ENCODE data around the gene ORC2. TPM values are rescaled to one million over a fixed set of nuclear protein-coding genes. Genes with fewer than 3 reads are reported as not detected.

Gene ORC2
- polyA plus RNA-seq, 2 donors = 6.0 to 7.0 TPM

GRCh38 chr2:200869014-200869413 lies 94.4 kb downstream of the ORC2 start:
- Histone ChIP-seq H3K4me3 (ENCODE audit: low read depth in 1 of 2, low read length in 2 of 2) (no peak overlapping the region), H3K9me3 (ENCODE audit: control insufficient read depth in 2 of 2, insufficient read depth in 1 of 2, low read depth in 1 of 2, low read length in 1 of 2) (no peaks in the 10 kb centered on the region), H3K27me3 (ENCODE audit: control insufficient read depth in 1 of 2, insufficient read depth in 2 of 2, low read length in 2 of 2) (no peaks in the 10 kb centered on the region), H3K4me1 (ENCODE audit: control insufficient read depth in 2 of 2, insufficient read depth in 2 of 2, low read length in 1 of 2) (peaks cover 0 to 3% of the 10 kb centered on the region in 2 donors), H3K36me3 (ENCODE audit: control insufficient read depth in 2 of 2, insufficient read depth in 2 of 2, low read length in 1 of 2) (peaks cover 0 to 4% of the 10 kb centered on the region in 2 donors), H3K27ac (ENCODE audit: low read depth in 2 of 2, low read length in 1 of 2) (no peak overlapping the region)
- 86 to 91% methylated on average over 2 of the region's 2 CpGs for WGBS, 2 donors

- 1% methylated on average over 89 of the region's 89 CpGs for WGBS, 2 donors
- Histone ChIP-seq H3K36me3 (ENCODE audit: control insufficient read depth in 2 of 2, insufficient read depth in 2 of 2, low read length in 1 of 2) (peaks cover 0 to 4% of the 10 kb centered on the region in 2 donors), H3K27me3 (ENCODE audit: control insufficient read depth in 1 of 2, insufficient read depth in 2 of 2, low read length in 2 of 2) (no peaks in the 10 kb centered on the region), H3K4me1 (ENCODE audit: control insufficient read depth in 2 of 2, insufficient read depth in 2 of 2, low read length in 1 of 2) (peaks cover 0 to 3% of the 10 kb centered on the region in 2 donors), H3K27ac (ENCODE audit: low read depth in 2 of 2, low read length in 1 of 2) (peak within 1 kb of the TSS; percentile 100), H3K9me3 (ENCODE audit: control insufficient read depth in 2 of 2, insufficient read depth in 1 of 2, low read depth in 1 of 2, low read length in 1 of 2) (no peaks in the 10 kb centered on the region), H3K4me3 (ENCODE audit: low read depth in 1 of 2, low read length in 2 of 2) (peak within 1 kb of the TSS; percentile 96 to 99)
Measured at GRCh38 chr2:200864176-200865034, 99.1 kb downstream of the ORC2 start, which contains the start of gene CLK1. CLK1 (minus strand) TSS chr2:200864658; CDS start chr2:200861862, 2,796 bp downstream.

DNA sequence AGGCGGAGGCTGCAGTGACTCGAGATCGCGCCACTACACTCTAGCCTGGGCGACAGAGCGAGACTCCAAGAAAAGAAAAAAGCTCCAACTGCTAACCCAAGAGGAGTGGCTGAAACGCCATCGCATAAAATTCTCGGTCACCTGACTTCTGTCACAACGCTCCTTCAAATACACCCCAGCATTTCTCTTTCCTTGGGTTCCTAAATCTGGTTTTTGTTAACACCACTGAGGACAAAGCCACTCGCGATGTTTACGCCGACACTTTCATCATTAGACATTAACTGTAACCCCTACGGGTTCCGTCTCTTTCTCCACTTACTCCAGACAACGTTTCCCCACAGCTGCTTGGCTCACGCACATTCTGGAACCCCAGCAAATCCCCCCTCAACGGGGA lies 99.7 kb downstream of the ORC2 start:
- WGBS, 2 donors = 0 to 1% methylated on average over 19 of the region's 19 CpGs
- Histone ChIP-seq H3K27ac (ENCODE audit: low read depth in 2 of 2, low read length in 1 of 2) (peak overlapping the region; percentile 100), H3K27me3 (ENCODE audit: control insufficient read depth in 1 of 2, insufficient read depth in 2 of 2, low read length in 2 of 2) (no peaks in the 10 kb centered on the region), H3K9me3 (ENCODE audit: control insufficient read depth in 2 of 2, insufficient read depth in 1 of 2, low read depth in 1 of 2, low read length in 1 of 2) (no peaks in the 10 kb centered on the region), H3K4me3 (ENCODE audit: low read depth in 1 of 2, low read length in 2 of 2) (peak overlapping the region; percentile 96 to 99), H3K4me1 (ENCODE audit: control insufficient read depth in 2 of 2, insufficient read depth in 2 of 2, low read length in 1 of 2) (peaks cover 0 to 2% of the 10 kb centered on the region in 2 donors), H3K36me3 (ENCODE audit: control insufficient read depth in 2 of 2, insufficient read depth in 2 of 2, low read length in 1 of 2) (peaks cover 3 to 5% of the 10 kb centered on the region in 2 donors)

DNA sequence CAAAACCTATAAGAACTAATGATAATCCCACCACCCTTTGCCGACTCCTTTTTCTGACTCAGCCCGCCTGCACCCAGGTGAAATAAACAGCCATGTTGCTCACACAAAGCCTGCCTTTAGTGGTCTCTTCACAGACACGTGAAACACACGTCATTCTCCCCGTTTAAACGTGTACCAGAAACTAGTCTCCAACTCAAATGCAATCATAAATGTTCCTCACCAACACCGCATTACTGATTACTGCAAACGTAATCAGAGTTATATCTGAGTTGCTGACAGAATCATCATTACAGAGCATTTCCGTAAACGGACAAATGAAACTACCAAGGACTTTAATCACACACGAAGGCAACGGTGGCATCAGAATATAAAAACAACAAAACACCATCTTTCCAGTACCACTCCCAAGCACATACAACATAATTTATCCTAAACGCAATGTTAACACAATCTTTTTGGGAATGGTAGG lies 100.9 kb downstream of the ORC2 start:
- Histone ChIP-seq H3K4me3 (ENCODE audit: low read depth in 1 of 2, low read length in 2 of 2) (peak overlapping the region; percentile 96 to 99), H3K27me3 (ENCODE audit: control insufficient read depth in 1 of 2, insufficient read depth in 2 of 2, low read length in 2 of 2) (no peaks in the 10 kb centered on the region), H3K36me3 (ENCODE audit: control insufficient read depth in 2 of 2, insufficient read depth in 2 of 2, low read length in 1 of 2) (peaks cover 8 to 9% of the 10 kb centered on the region in 2 donors), H3K9me3 (ENCODE audit: control insufficient read depth in 2 of 2, insufficient read depth in 1 of 2, low read depth in 1 of 2, low read length in 1 of 2) (no peaks in the 10 kb centered on the region), H3K4me1 (ENCODE audit: control insufficient read depth in 2 of 2, insufficient read depth in 2 of 2, low read length in 1 of 2) (peaks cover 0 to 3% of the 10 kb centered on the region in 2 donors), H3K27ac (ENCODE audit: low read depth in 2 of 2, low read length in 1 of 2) (peak overlapping the region; percentile 65 to 100)
- 0 to 1% methylated on average over 13 of the region's 13 CpGs for WGBS, 2 donors

GRCh38 chr2:200861617-200862155 lies 101.8 kb downstream of the ORC2 start:
- peaks cover 8 to 12% of the 10 kb centered on the region in 2 donors for H3K36me3 ChIP-seq (ENCODE audit: control insufficient read depth in 2 of 2, insufficient read depth in 2 of 2, low read length in 1 of 2)
- H3K4me3 ChIP-seq (ENCODE audit: low read depth in 1 of 2, low read length in 2 of 2) = peak overlapping the region in 1 of 2 donors; percentile 99
- H3K27ac ChIP-seq (ENCODE audit: low read depth in 2 of 2, low read length in 1 of 2) = peak overlapping the region; percentile 7 to 33
- H3K9me3 ChIP-seq (ENCODE audit: control insufficient read depth in 2 of 2, insufficient read depth in 1 of 2, low read depth in 1 of 2, low read length in 1 of 2) = no peaks in the 10 kb centered on the region
- WGBS, 2 donors = 4% methylated on average over 4 of the region's 4 CpGs
- peaks cover 0 to 3% of the 10 kb centered on the region in 2 donors for H3K4me1 ChIP-seq (ENCODE audit: control insufficient read depth in 2 of 2, insufficient read depth in 2 of 2, low read length in 1 of 2)
- H3K27me3 ChIP-seq (ENCODE audit: control insufficient read depth in 1 of 2, insufficient read depth in 2 of 2, low read length in 2 of 2) = no peaks in the 10 kb centered on the region

DNA sequence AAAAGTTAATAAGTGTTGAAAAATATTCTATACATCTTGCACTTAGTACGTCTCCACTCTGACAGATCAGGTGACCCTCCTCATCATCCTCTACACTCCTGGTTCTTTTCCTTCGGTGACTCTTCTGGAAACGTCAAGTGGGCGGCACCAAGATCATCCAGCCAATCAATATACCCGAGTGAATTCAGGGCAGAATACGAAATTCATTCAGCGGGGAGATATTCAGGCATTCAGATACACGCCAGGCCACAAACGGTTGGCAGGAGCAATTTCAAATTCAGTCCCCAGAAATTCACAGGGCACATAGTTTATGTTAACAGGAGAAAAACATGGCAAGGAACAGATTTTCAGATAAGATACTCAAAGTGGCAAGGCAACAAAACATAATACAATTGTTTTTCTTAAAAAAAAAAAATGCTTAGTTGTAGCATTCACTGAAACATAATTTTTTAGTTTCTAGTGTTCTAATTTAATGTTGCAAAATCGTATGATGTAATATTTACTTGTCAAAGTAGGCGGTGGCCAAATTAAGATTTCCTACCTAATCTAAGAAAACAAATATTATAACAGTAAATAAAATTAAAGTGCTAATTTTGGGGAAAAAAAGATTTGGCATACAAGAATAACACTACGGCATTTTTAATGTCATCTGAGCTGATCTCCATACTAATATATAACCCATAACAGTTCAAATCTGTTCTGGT lies 103.2 kb downstream of the ORC2 start:
- Histone ChIP-seq H3K4me3 (ENCODE audit: low read depth in 1 of 2, low read length in 2 of 2) (peak overlapping the region in 1 of 2 donors; percentile 99), H3K9me3 (ENCODE audit: control insufficient read depth in 2 of 2, insufficient read depth in 1 of 2, low read depth in 1 of 2, low read length in 1 of 2) (no peaks in the 10 kb centered on the region), H3K36me3 (ENCODE audit: control insufficient read depth in 2 of 2, insufficient read depth in 2 of 2, low read length in 1 of 2) (peaks cover 8 to 12% of the 10 kb centered on the region in 2 donors), H3K27ac (ENCODE audit: low read depth in 2 of 2, low read length in 1 of 2) (no peak overlapping the region), H3K27me3 (ENCODE audit: control insufficient read depth in 1 of 2, insufficient read depth in 2 of 2, low read length in 2 of 2) (no peaks in the 10 kb centered on the region), H3K4me1 (ENCODE audit: control insufficient read depth in 2 of 2, insufficient read depth in 2 of 2, low read length in 1 of 2) (peaks cover 0 to 3% of the 10 kb centered on the region in 2 donors)
- WGBS, 2 donors = 24 to 26% methylated on average over 12 of the region's 12 CpGs

Other genes starting within 250 kb of the ORC2 start
- gene BZW1, start 151.8 kb downstream of the ORC2 start, polyA plus RNA-seq = 100 to 1,000 TPM in 1 of 2 donors, 10 to 100 TPM in 1; 62.4 to 103 TPM
- gene CLK1, start 99.0 kb downstream of the ORC2 start, polyA plus RNA-seq = 100 to 1,000 TPM in 1 of 2 donors, 10 to 100 TPM in 1; 75.9 to 460 TPM
- 10 to 100 TPM; 18.7 to 21.5 TPM for gene PPIL3, start 74.6 kb downstream of the ORC2 start, polyA plus RNA-seq
- 10 to 100 TPM; 11.3 to 23.3 TPM for gene NIF3L1, start 74.3 kb downstream of the ORC2 start, polyA plus RNA-seq
- gene HYCC2, start 108.0 kb upstream of the ORC2 start, polyA plus RNA-seq = 1 to 10 TPM; 2.8 to 8.4 TPM
- gene NDUFB3, start 108.3 kb upstream of the ORC2 start, polyA plus RNA-seq = 100 to 1,000 TPM in 1 of 2 donors, 10 to 100 TPM in 1; 70.5 to 116 TPM
- gene CFLAR, start 152.5 kb upstream of the ORC2 start, polyA plus RNA-seq = 10 to 100 TPM; 39.6 to 58.5 TPM
- gene CASP10, start 219.5 kb upstream of the ORC2 start, polyA plus RNA-seq = 1 to 10 TPM; 5.2 to 8.7 TPM